ENCODE measurements around the gene CACNA1D. TPM values are rescaled to one million over a fixed set of nuclear protein-coding genes. Genes with fewer than 3 reads are reported as not detected.

The CACNA1D gene
- total and polyA plus RNA-seq, 9 of the 15 experiments (the other 6 are each of a cell fraction or from before 2014, with no cell fraction given), result 0.29 TPM; not detected in 8

DNA sequence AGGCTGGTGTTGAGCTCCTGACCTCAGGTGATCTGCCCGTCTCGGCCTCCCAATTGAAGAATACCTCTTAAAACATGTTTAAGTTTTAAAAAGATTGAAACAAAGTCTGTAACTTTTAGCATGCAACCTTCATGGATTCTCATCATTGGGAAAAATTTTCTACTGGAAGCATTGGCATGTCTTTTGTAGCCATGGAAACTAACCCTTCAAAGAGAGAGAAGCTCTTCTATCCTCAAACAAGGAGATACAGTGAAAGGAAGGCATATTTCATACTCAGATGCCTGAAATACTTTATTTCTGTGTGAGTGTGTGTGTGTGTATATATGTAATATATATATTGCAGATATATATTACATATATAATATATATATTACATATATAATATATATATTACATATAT, 196.9 kb downstream of the CACNA1D start:
- no peak overlapping the region for H2AFZ ChIP-seq (ENCODE audit: low read depth, low read length)
- no peak overlapping the region for H3K4me3 ChIP-seq
- no peak for TF ChIP-seq ZNF124 (CRISPR knock-in tag; IDR thresholded peaks at IDR 0.05)
- H3K27ac ChIP-seq (ENCODE audit: extremely low read depth, low read depth, low read length), result no peak overlapping the region
- in situ Hi-C loops (cut with MboI) (no loop called here), intact Hi-C loops (cut with micrococcal nuclease) (no loop called here)
- no peak for FAIRE-seq
- CTCF ChIA-PET (ENCODE audit: low intra/inter-chr PET ratio), result no interaction called here
- no peak for ATAC-seq
- 0% methylated on average over 2 of the region's 2 CpGs for WGBS (ENCODE audit: insufficient coverage, low coverage, missing lambda C conversion rate)
- no peaks in the 10 kb centered on the region for H3K4me1 ChIP-seq (replicated peaks in 1 of 2; ENCODE audit: control insufficient read depth in 2 of 2, insufficient read depth in 2 of 2, low read length in 2 of 2)
- H3K4me2 ChIP-seq (ENCODE audit: insufficient read depth, low read length), result no peak overlapping the region
- H3K27me3 ChIP-seq (ENCODE audit: control insufficient read depth in 2 of 2, insufficient read depth in 2 of 2, low read length in 2 of 2), result peaks cover 0 to 7% of the 10 kb centered on the region in 2 experiments; a peak in 2 of 5 replicates
- BruUV-seq (replicated peaks), result no TSS peak
- H3K9me3 ChIP-seq (replicated peaks; ENCODE audit: control insufficient read depth, insufficient read depth, low read depth, low read length), result no peaks in the 10 kb centered on the region
- H3K9ac ChIP-seq (ENCODE audit: insufficient read depth in 1 of 2, low read depth in 2 of 2, low read length in 2 of 2), result no peak overlapping the region
- H3K9me1 ChIP-seq (ENCODE audit: control insufficient read depth, insufficient read depth, low read length), result no peaks in the 10 kb centered on the region
- DNase-seq (ENCODE audit: extremely low read depth in 1 of 4, low spot score in 3 of 4), result no peak
- H3K79me2 ChIP-seq (ENCODE audit: control insufficient read depth, insufficient read depth, low read length), result no peaks in the 10 kb centered on the region
- H4K20me1 ChIP-seq (replicated peaks; ENCODE audit: control insufficient read depth, insufficient read depth, low read length), result no peaks in the 10 kb centered on the region
- no peaks in the 10 kb centered on the region for H3K36me3 ChIP-seq (ENCODE audit: control insufficient read depth, insufficient read depth, low read length)
- POLR2A ChIA-PET, result no interaction called here

DNA sequence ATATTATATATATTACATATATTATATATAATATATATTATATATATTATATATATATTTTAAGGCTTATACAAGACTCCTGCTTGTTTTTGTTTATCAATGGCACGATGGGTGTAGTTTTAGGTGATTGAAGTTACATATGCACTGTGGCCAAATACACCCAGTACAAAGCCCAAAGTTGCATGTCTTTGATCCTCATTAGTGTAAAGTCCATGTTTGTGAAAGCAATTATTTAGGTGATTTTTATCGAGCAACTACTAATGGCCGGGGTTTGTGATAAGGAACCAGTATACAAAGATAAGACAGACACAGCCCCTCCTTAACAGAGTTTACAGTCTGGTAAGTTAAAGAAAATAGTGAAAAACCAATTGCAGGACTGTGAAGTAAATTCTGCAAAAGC, 197.5 kb downstream of the CACNA1D start:
- no peak overlapping the region for H3K4me2 ChIP-seq (ENCODE audit: insufficient read depth, low read length)
- no TSS peak for BruUV-seq (replicated peaks)
- POLR2A ChIA-PET, result no interaction called here
- TF ChIP-seq CC2D1A (IDR thresholded peaks at IDR 0.05) (no peak), MECOM (CRISPR knock-in tag; IDR thresholded peaks at IDR 0.05) (no peak), PURB (CRISPR knock-in tag; IDR thresholded peaks at IDR 0.05; ENCODE audit: low read depth) (no peak), BRD9 (IDR thresholded peaks at IDR 0.05; ENCODE audit: low read depth, partially characterized antibody) (no peak), HNRNPH1 (optimal IDR thresholded peaks at IDR 0.05; ENCODE audit: low read depth, low read length) (no peak), HNRNPUL1 (IDR thresholded peaks at IDR 0.05; ENCODE audit: low read length) (no peak), ZNF282 (CRISPR knock-in tag; IDR thresholded peaks at IDR 0.05) (no peak), TCF7L2 (IDR thresholded peaks at IDR 0.05; ENCODE audit: low read depth, low read length) (no peak), ZNF354B (CRISPR knock-in tag; IDR thresholded peaks at IDR 0.05) (no peak), SREBF2 (CRISPR knock-in tag; IDR thresholded peaks at IDR 0.05) (no peak)
- TF ChIP-seq, protein P1, sequence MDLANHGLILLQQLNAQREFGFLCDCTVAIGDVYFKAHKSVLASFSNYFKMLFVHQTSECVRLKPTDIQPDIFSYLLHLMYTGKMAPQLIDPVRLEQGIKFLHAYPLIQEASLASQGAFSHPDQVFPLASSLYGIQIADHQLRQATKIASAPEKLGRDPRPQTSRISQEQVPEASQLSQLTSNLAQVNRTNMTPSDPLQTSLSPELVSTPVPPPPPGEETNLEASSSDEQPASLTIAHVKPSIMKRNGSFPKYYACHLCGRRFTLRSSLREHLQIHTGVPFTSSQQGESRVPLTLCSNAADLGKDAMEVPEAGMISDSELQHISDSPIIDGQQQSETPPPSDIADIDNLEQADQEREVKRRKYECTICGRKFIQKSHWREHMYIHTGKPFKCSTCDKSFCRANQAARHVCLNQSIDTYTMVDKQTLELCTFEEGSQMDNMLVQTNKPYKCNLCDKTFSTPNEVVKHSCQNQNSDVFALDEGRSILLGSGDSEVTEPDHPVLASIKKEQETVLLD (IDR thresholded peaks at IDR 0.05), result no peak
- TF ChIP-seq, protein P2, sequence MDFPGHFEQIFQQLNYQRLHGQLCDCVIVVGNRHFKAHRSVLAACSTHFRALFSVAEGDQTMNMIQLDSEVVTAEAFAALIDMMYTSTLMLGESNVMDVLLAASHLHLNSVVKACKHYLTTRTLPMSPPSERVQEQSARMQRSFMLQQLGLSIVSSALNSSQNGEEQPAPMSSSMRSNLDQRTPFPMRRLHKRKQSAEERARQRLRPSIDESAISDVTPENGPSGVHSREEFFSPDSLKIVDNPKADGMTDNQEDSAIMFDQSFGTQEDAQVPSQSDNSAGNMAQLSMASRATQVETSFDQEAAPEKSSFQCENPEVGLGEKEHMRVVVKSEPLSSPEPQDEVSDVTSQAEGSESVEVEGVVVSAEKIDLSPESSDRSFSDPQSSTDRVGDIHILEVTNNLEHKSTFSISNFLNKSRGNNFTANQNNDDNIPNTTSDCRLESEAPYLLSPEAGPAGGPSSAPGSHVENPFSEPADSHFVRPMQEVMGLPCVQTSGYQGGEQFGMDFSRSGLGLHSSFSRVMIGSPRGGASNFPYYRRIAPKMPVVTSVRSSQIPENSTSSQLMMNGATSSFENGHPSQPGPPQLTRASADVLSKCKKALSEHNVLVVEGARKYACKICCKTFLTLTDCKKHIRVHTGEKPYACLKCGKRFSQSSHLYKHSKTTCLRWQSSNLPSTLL (IDR thresholded peaks at IDR 0.05), result no peak

More for the DNA sequence above, 197.5 kb downstream of the CACNA1D start:
- Histone ChIP-seq H3K9me3 (replicated peaks; ENCODE audit: control insufficient read depth, insufficient read depth, low read depth, low read length) (no peaks in the 10 kb centered on the region), H2AFZ (ENCODE audit: low read depth, low read length) (no peak overlapping the region), H3K79me2 (ENCODE audit: control insufficient read depth, insufficient read depth, low read length) (no peaks in the 10 kb centered on the region), H3K9ac (ENCODE audit: insufficient read depth in 1 of 2, low read depth in 2 of 2, low read length in 2 of 2) (no peak overlapping the region), H3K9me1 (ENCODE audit: control insufficient read depth, insufficient read depth, low read length) (no peaks in the 10 kb centered on the region), H3K27ac (ENCODE audit: extremely low read depth, low read depth, low read length) (no peak overlapping the region), H3K36me3 (ENCODE audit: control insufficient read depth, insufficient read depth, low read length) (no peaks in the 10 kb centered on the region), H4K20me1 (replicated peaks; ENCODE audit: control insufficient read depth, insufficient read depth, low read length) (no peaks in the 10 kb centered on the region), H3K4me3 (no peak overlapping the region), H3K27me3 (ENCODE audit: control insufficient read depth in 2 of 2, insufficient read depth in 2 of 2, low read length in 2 of 2) (peaks cover 0 to 7% of the 10 kb centered on the region in 2 experiments; a peak in 2 of 5 replicates), H3K4me1 (replicated peaks in 1 of 2; ENCODE audit: control insufficient read depth in 2 of 2, insufficient read depth in 2 of 2, low read length in 2 of 2) (no peaks in the 10 kb centered on the region)
- ATAC-seq (no peak), DNase-seq (ENCODE audit: extremely low read depth in 1 of 4, low spot score in 3 of 4) (no peak), FAIRE-seq (no peak)
- 0% methylated on average over 3 of the region's 3 CpGs for WGBS (ENCODE audit: insufficient coverage, low coverage, missing lambda C conversion rate)
- intact Hi-C loops (cut with micrococcal nuclease) (no loop called here), in situ Hi-C loops (cut with MboI) (no loop called here)
- CTCF ChIA-PET (ENCODE audit: low intra/inter-chr PET ratio), result no interaction called here

Data from K562 (cell line).